Measurements from ENCODE around the gene ZNF195. TPM values are rescaled to one million over a fixed set of nuclear protein-coding genes. Genes with fewer than 3 reads are reported as not detected.
"Not testable (repeated sequence)": the region's sequence is repeated elsewhere in the genome, so short reads cannot be mapped to it uniquely, and the experiment has no call there.

ZNF195 gene
- total and polyA plus RNA-seq, 2 donors (not counting 1 experiment from before 2014, with no cell fraction given) = 21.3 to 47.3 TPM

DNA sequence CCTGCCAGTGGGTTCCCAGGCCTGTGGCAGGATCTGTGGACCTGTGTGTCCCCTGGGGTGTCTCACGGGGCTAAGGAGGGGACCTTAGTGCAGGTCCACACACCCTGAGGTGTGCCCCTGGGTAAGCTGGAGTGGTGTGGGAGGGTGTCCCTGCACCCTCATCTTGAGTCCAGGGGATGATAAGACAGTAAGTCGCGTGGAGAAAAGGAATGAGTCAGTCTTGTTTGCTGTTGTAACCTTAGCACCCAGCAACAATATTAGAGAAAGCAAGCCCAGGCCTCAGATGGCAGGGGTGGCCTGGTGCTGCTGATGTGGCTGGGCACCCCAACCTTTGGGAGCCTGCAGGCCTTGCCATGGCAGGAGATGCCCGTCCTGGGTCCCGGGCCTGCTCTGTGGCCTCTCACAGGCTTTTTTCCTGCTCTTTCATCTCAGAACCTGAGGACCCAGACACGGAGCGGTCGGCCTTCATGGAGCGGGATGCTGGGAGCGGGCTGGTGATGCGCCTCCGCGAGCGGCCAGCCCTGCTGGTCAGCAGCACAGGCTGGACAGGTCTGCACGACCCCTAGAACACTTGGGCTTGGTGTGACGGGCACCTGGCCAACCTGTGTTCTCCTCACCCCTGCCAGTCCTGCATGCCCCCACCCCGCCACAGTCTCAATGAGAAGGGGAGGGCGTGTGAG, 23.4 kb upstream of the ZNF195 start:
- H3K27me3 Mint-ChIP-seq; H3K9me3 Mint-ChIP-seq (ENCODE audit: insufficient read depth); H3K4me1 Mint-ChIP-seq; ATAC-seq (ENCODE audit: low read depth); DNase-seq; H2AFZ ChIP-seq (ENCODE audit: insufficient read depth, low read depth, low read length, poor library complexity, severe bottlenecking); H3K4me3 Mint-ChIP-seq; H3K79me2 ChIP-seq (ENCODE audit: control insufficient read depth, insufficient read depth, low read length); H3K36me3 ChIP-seq (replicated peaks in 1 of 2; ENCODE audit: control extremely low read depth in 1 of 2, control insufficient read depth in 1 of 2, extremely low read depth in 1 of 2, insufficient read depth in 2 of 2, low read length in 1 of 2); POLR2A ChIA-PET; intact Hi-C loops (cut with micrococcal nuclease); H3K4me2 ChIP-seq (replicated peaks; ENCODE audit: low read depth, low read length, poor library complexity, severe bottlenecking); H3K9me3 ChIP-seq (ENCODE audit: control extremely low read depth in 1 of 3, control insufficient read depth in 2 of 3, insufficient read depth in 1 of 3, low read length in 2 of 3); H3K9ac ChIP-seq (ENCODE audit: low read length); H3K27ac Mint-ChIP-seq; H3K27ac ChIP-seq (ENCODE audit: low read length in 2 of 2); H3K4me3 ChIP-seq (ENCODE audit: control extremely low read depth in 1 of 5, extremely low read depth in 1 of 5, insufficient read depth in 1 of 5, low read depth in 2 of 5, low read length in 4 of 5); H3K4me1 ChIP-seq (ENCODE audit: control insufficient read depth in 2 of 2, insufficient read depth in 2 of 2, low read length in 2 of 2); H3K27me3 ChIP-seq (replicated peaks in 1 of 4; ENCODE audit: control extremely low read depth in 1 of 4, control insufficient read depth in 3 of 4, insufficient read depth in 4 of 4, low read length in 3 of 4); H4K20me1 ChIP-seq (ENCODE audit: control insufficient read depth, insufficient read depth, low read length, poor library complexity, severe bottlenecking); CTCF ChIA-PET: not testable (repeated sequence)
- WGBS (ENCODE audit: insufficient coverage) = 100% methylated on average over 12 of the region's 18 CpGs

DNA sequence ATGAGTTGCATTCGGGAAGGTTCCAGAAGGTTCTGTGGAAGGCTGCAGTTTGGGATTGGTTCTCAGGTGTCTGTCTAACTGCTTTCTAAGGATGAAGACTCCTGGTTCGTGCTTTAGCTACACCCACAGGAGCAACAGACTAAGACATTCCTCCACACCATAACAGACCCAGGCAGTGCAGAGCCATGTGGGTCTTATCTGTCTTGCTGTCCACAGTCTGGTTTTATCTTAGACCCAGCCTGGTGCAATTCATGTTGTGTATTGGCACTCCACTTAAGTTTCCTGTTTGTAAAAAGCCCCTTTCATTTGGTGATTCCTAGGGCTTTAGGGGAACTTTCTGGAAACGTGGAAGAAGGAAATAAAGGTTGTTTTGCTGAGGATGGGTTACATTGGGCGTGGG, 22.1 kb upstream of the ZNF195 start:
- DNase-seq; H3K27me3 Mint-ChIP-seq; H3K9me3 Mint-ChIP-seq (ENCODE audit: insufficient read depth); H3K27me3 ChIP-seq (replicated peaks in 1 of 4; ENCODE audit: control extremely low read depth in 1 of 4, control insufficient read depth in 3 of 4, insufficient read depth in 4 of 4, low read length in 3 of 4); H4K20me1 ChIP-seq (ENCODE audit: control insufficient read depth, insufficient read depth, low read length, poor library complexity, severe bottlenecking); H3K4me1 Mint-ChIP-seq; H3K4me2 ChIP-seq (replicated peaks; ENCODE audit: low read depth, low read length, poor library complexity, severe bottlenecking); ATAC-seq (ENCODE audit: low read depth); POLR2A ChIA-PET; H3K4me3 ChIP-seq (ENCODE audit: control extremely low read depth in 1 of 5, extremely low read depth in 1 of 5, insufficient read depth in 1 of 5, low read depth in 2 of 5, low read length in 4 of 5); H3K36me3 ChIP-seq (replicated peaks in 1 of 2; ENCODE audit: control extremely low read depth in 1 of 2, control insufficient read depth in 1 of 2, extremely low read depth in 1 of 2, insufficient read depth in 2 of 2, low read length in 1 of 2); H3K27ac ChIP-seq (ENCODE audit: low read length in 2 of 2); H3K4me3 Mint-ChIP-seq; H3K79me2 ChIP-seq (ENCODE audit: control insufficient read depth, insufficient read depth, low read length); intact Hi-C loops (cut with micrococcal nuclease); H3K4me1 ChIP-seq (ENCODE audit: control insufficient read depth in 2 of 2, insufficient read depth in 2 of 2, low read length in 2 of 2); CTCF ChIA-PET; H3K9ac ChIP-seq (ENCODE audit: low read length); H3K27ac Mint-ChIP-seq; H2AFZ ChIP-seq (ENCODE audit: insufficient read depth, low read depth, low read length, poor library complexity, severe bottlenecking): not testable (repeated sequence)
- WGBS (ENCODE audit: insufficient coverage) = 90% methylated on average over 2 of the region's 4 CpGs
- peaks cover 0 to 14% (median 0%) of the 10 kb centered on the region in 3 donors for H3K9me3 ChIP-seq (ENCODE audit: control extremely low read depth in 1 of 3, control insufficient read depth in 2 of 3, insufficient read depth in 1 of 3, low read length in 2 of 3)

DNA sequence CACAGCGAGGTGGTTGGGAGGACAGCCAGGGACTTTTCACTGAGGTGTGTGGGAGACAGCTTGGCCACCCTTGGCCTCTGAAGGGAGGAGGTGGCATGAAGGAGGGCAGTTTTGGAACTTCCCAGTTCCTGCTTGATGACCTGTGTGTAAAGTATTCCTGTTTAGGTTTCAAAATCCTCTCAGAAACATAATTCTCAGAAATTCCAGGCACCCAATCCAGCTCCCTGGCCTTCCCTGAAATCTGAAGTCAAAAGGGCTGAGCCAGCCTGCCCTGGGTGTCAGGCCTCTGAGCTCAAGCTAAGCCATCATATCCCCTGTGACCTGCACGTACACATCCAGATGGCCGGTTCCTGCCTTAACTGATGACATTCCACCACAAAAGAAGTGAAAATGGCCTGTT, 19.6 kb upstream of the ZNF195 start:
- H3K36me3 ChIP-seq (replicated peaks in 1 of 2; ENCODE audit: control extremely low read depth in 1 of 2, control insufficient read depth in 1 of 2, extremely low read depth in 1 of 2, insufficient read depth in 2 of 2, low read length in 1 of 2); H2AFZ ChIP-seq (ENCODE audit: insufficient read depth, low read depth, low read length, poor library complexity, severe bottlenecking); CTCF ChIA-PET; H3K27me3 Mint-ChIP-seq; H3K4me1 ChIP-seq (ENCODE audit: control insufficient read depth in 2 of 2, insufficient read depth in 2 of 2, low read length in 2 of 2); H3K9ac ChIP-seq (ENCODE audit: low read length); H3K27ac Mint-ChIP-seq; H3K4me1 Mint-ChIP-seq; intact Hi-C loops (cut with micrococcal nuclease); H3K4me3 ChIP-seq (ENCODE audit: control extremely low read depth in 1 of 5, extremely low read depth in 1 of 5, insufficient read depth in 1 of 5, low read depth in 2 of 5, low read length in 4 of 5); H3K27me3 ChIP-seq (replicated peaks in 1 of 4; ENCODE audit: control extremely low read depth in 1 of 4, control insufficient read depth in 3 of 4, insufficient read depth in 4 of 4, low read length in 3 of 4); H3K4me3 Mint-ChIP-seq; H3K27ac ChIP-seq (ENCODE audit: low read length in 2 of 2); H3K79me2 ChIP-seq (ENCODE audit: control insufficient read depth, insufficient read depth, low read length); H3K4me2 ChIP-seq (replicated peaks; ENCODE audit: low read depth, low read length, poor library complexity, severe bottlenecking); ATAC-seq (ENCODE audit: low read depth); H4K20me1 ChIP-seq (ENCODE audit: control insufficient read depth, insufficient read depth, low read length, poor library complexity, severe bottlenecking); DNase-seq; POLR2A ChIA-PET; H3K9me3 Mint-ChIP-seq (ENCODE audit: insufficient read depth): not testable (repeated sequence)
- no CpG with 5 or more reads among the region's 3 CpGs for WGBS (ENCODE audit: insufficient coverage)
- H3K9me3 ChIP-seq (ENCODE audit: control extremely low read depth in 1 of 3, control insufficient read depth in 2 of 3, insufficient read depth in 1 of 3, low read length in 2 of 3) = peaks cover 0 to 14% (median 0%) of the 10 kb centered on the region in 3 donors

DNA sequence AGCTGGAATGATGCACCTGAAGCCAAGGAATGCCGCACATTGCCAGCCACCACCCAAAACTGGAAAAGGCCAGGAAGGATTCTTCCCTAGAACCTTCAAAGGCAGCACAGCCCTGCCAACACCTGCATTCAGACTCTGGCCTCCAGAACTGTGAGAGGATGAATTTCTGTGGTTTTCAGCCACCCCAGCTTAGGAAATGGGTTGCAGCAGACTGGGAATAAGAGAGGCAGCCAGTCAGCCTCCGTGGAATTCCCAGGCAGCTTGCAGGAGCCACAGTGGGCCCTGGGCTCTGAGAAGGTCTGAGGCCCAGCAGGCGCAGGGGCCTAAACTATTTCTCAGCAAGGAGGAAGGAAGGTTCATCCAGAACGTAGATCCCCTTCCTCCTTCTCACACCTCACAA, 19.2 kb upstream of the ZNF195 start:
- H3K79me2 ChIP-seq (ENCODE audit: control insufficient read depth, insufficient read depth, low read length); H3K27me3 ChIP-seq (replicated peaks in 1 of 4; ENCODE audit: control extremely low read depth in 1 of 4, control insufficient read depth in 3 of 4, insufficient read depth in 4 of 4, low read length in 3 of 4); H3K36me3 ChIP-seq (replicated peaks in 1 of 2; ENCODE audit: control extremely low read depth in 1 of 2, control insufficient read depth in 1 of 2, extremely low read depth in 1 of 2, insufficient read depth in 2 of 2, low read length in 1 of 2); H3K9ac ChIP-seq (ENCODE audit: low read length); H3K4me2 ChIP-seq (replicated peaks; ENCODE audit: low read depth, low read length, poor library complexity, severe bottlenecking); H4K20me1 ChIP-seq (ENCODE audit: control insufficient read depth, insufficient read depth, low read length, poor library complexity, severe bottlenecking); H3K4me1 ChIP-seq (ENCODE audit: control insufficient read depth in 2 of 2, insufficient read depth in 2 of 2, low read length in 2 of 2); H3K27me3 Mint-ChIP-seq; H2AFZ ChIP-seq (ENCODE audit: insufficient read depth, low read depth, low read length, poor library complexity, severe bottlenecking); H3K4me1 Mint-ChIP-seq; DNase-seq; H3K4me3 Mint-ChIP-seq; POLR2A ChIA-PET; H3K4me3 ChIP-seq (ENCODE audit: control extremely low read depth in 1 of 5, extremely low read depth in 1 of 5, insufficient read depth in 1 of 5, low read depth in 2 of 5, low read length in 4 of 5); intact Hi-C loops (cut with micrococcal nuclease); CTCF ChIA-PET; H3K27ac Mint-ChIP-seq; H3K9me3 Mint-ChIP-seq (ENCODE audit: insufficient read depth); ATAC-seq (ENCODE audit: low read depth); H3K27ac ChIP-seq (ENCODE audit: low read length in 2 of 2): not testable (repeated sequence)
- no CpG with 5 or more reads among the region's 4 CpGs for WGBS (ENCODE audit: insufficient coverage)
- peaks cover 0 to 14% (median 0%) of the 10 kb centered on the region in 3 donors for H3K9me3 ChIP-seq (ENCODE audit: control extremely low read depth in 1 of 3, control insufficient read depth in 2 of 3, insufficient read depth in 1 of 3, low read length in 2 of 3)

All from B cell (primary cell).